HEK293 (cell line): ENCODE data around the gene CAMK2G.

ENCODE experiments used
- BCL11A ChIP-seq: fragments of 450-650 bp; formaldehyde crosslinking; IDR thresholded peaks from 2 replicates; pipeline ENCODE4 v1.5.1; 2016; ENCODE audit warnings: low read depth, missing biosample characterization, missing genetic modification characterization
- GFI1B ChIP-seq: fragments of 450-650 bp; formaldehyde crosslinking; IDR thresholded peaks from 2 replicates; pipeline ENCODE4 v1.5.1; 2016; ENCODE audit warnings: missing biosample characterization, missing genetic modification characterization
- SP7 ChIP-seq: fragments of 450-650 bp; formaldehyde crosslinking; IDR thresholded peaks from 2 replicates; pipeline ENCODE4 v1.5.1; 2016; ENCODE audit warnings: missing biosample characterization, missing genetic modification characterization
- YY1 ChIP-seq: fragments of 450-650 bp; formaldehyde crosslinking; IDR thresholded peaks from 2 replicates; pipeline ENCODE4 v1.5.1; 2018; ENCODE audit warnings: missing biosample characterization, missing genetic modification characterization
- ZBTB17 ChIP-seq: fragments of 450-650 bp; formaldehyde crosslinking; IDR thresholded peaks from 2 replicates; pipeline ENCODE4 v1.5.1; 2016; ENCODE audit warnings: missing biosample characterization, missing genetic modification characterization
- ZNF24 ChIP-seq: fragments of 450-650 bp; formaldehyde crosslinking; IDR thresholded peaks from 2 replicates; pipeline ENCODE4 v1.5.1; 2016; ENCODE audit warnings: missing biosample characterization, missing genetic modification characterization
- ZNF423 ChIP-seq: fragments of 450-650 bp; formaldehyde crosslinking; IDR thresholded peaks from 2 replicates; pipeline ENCODE4 v1.5.1; 2016; ENCODE audit warnings: missing biosample characterization, missing genetic modification characterization
- TF ChIP-seq, protein P1 (sequence below): fragments of 450-650 bp; formaldehyde crosslinking; IDR thresholded peaks from 2 replicates; pipeline ENCODE4 v1.5.1; 2016; ENCODE audit warnings: missing biosample characterization, missing genetic modification characterization
- TF ChIP-seq, protein P2 (sequence below): fragments of 450-650 bp; formaldehyde crosslinking; IDR thresholded peaks from 2 replicates; pipeline ENCODE4 v1.5.1; 2016; ENCODE audit warnings: missing biosample characterization, missing genetic modification characterization, low read depth
- TF ChIP-seq, protein P3 (sequence below): fragments of 450-650 bp; formaldehyde crosslinking; IDR thresholded peaks from 2 replicates; pipeline ENCODE4 v1.5.1; 2016; ENCODE audit warnings: missing biosample characterization, missing genetic modification characterization
- TF ChIP-seq, protein P4 (sequence below): fragments of 450-650 bp; formaldehyde crosslinking; IDR thresholded peaks from 2 replicates; pipeline ENCODE4 v1.5.1; 2016; ENCODE audit warnings: missing biosample characterization, missing genetic modification characterization

DNA sequence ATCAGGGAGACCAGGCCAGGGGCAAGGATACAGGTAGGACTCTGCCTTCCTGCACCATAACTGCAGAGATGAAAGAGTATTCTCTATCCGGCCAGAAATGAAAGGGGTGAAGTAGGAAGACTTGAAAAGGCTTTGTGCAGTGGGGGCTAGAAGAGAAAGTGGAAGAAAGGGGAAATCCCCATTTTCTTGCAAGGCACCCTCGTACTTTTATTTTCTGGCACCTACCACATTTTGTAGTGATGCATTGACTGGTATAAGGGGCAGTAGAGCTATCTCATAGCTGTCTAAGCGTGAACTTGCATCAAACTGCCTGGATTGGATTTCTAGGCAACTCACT lies 752 bp upstream of the CAMK2G start:
- TF ChIP-seq, protein P1, sequence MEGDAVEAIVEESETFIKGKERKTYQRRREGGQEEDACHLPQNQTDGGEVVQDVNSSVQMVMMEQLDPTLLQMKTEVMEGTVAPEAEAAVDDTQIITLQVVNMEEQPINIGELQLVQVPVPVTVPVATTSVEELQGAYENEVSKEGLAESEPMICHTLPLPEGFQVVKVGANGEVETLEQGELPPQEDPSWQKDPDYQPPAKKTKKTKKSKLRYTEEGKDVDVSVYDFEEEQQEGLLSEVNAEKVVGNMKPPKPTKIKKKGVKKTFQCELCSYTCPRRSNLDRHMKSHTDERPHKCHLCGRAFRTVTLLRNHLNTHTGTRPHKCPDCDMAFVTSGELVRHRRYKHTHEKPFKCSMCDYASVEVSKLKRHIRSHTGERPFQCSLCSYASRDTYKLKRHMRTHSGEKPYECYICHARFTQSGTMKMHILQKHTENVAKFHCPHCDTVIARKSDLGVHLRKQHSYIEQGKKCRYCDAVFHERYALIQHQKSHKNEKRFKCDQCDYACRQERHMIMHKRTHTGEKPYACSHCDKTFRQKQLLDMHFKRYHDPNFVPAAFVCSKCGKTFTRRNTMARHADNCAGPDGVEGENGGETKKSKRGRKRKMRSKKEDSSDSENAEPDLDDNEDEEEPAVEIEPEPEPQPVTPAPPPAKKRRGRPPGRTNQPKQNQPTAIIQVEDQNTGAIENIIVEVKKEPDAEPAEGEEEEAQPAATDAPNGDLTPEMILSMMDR = no peak
- TF ChIP-seq ZNF24 (tag by site-specific recombination) (no peak), ZBTB17 (tag by site-specific recombination) (no peak; the same call in 1 of the 2 replicates), BCL11A (tag by site-specific recombination) (no peak), YY1 (tag by site-specific recombination) (no peak), ZNF423 (tag by site-specific recombination) (no peak), SP7 (no peak), GFI1B (tag by site-specific recombination) (no peak)
- TF ChIP-seq, protein P2, sequence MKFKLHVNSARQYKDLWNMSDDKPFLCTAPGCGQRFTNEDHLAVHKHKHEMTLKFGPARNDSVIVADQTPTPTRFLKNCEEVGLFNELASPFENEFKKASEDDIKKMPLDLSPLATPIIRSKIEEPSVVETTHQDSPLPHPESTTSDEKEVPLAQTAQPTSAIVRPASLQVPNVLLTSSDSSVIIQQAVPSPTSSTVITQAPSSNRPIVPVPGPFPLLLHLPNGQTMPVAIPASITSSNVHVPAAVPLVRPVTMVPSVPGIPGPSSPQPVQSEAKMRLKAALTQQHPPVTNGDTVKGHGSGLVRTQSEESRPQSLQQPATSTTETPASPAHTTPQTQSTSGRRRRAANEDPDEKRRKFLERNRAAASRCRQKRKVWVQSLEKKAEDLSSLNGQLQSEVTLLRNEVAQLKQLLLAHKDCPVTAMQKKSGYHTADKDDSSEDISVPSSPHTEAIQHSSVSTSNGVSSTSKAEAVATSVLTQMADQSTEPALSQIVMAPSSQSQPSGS (tag by site-specific recombination) = no peak
- TF ChIP-seq, protein P3, sequence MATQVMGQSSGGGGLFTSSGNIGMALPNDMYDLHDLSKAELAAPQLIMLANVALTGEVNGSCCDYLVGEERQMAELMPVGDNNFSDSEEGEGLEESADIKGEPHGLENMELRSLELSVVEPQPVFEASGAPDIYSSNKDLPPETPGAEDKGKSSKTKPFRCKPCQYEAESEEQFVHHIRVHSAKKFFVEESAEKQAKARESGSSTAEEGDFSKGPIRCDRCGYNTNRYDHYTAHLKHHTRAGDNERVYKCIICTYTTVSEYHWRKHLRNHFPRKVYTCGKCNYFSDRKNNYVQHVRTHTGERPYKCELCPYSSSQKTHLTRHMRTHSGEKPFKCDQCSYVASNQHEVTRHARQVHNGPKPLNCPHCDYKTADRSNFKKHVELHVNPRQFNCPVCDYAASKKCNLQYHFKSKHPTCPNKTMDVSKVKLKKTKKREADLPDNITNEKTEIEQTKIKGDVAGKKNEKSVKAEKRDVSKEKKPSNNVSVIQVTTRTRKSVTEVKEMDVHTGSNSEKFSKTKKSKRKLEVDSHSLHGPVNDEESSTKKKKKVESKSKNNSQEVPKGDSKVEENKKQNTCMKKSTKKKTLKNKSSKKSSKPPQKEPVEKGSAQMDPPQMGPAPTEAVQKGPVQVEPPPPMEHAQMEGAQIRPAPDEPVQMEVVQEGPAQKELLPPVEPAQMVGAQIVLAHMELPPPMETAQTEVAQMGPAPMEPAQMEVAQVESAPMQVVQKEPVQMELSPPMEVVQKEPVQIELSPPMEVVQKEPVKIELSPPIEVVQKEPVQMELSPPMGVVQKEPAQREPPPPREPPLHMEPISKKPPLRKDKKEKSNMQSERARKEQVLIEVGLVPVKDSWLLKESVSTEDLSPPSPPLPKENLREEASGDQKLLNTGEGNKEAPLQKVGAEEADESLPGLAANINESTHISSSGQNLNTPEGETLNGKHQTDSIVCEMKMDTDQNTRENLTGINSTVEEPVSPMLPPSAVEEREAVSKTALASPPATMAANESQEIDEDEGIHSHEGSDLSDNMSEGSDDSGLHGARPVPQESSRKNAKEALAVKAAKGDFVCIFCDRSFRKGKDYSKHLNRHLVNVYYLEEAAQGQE = no peak
- TF ChIP-seq, protein P4, sequence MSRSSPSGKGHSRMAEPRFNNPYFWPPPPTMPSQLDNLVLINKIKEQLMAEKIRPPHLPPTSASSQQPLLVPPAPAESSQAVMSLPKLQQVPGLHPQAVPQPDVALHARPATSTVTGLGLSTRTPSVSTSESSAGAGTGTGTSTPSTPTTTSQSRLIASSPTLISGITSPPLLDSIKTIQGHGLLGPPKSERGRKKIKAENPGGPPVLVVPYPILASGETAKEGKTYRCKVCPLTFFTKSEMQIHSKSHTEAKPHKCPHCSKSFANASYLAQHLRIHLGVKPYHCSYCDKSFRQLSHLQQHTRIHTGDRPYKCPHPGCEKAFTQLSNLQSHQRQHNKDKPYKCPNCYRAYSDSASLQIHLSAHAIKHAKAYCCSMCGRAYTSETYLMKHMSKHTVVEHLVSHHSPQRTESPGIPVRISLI (tag by site-specific recombination) = no peak
